HCT116 (cell line): ENCODE data around the gene RCOR1.

ENCODE experiments used
- ELF1 ChIP-seq: IDR thresholded peaks from 2 replicates; pipeline ENCODE4 v1.6.1; 2012; ENCODE audit warnings: low read depth, borderline replicate concordance
- EZH2 ChIP-seq: fragments of 200-600 bp; sonication (generic); IDR thresholded peaks from 2 replicates; pipeline ENCODE4 v1.6.1; 2017; ENCODE audit warnings: antibody characterized with exemption, mixed run types
- EZH2phosphoT487 ChIP-seq: fragments of 200-600 bp; IDR thresholded peaks from 2 replicates; pipeline ENCODE4 v1.6.1; 2018; ENCODE audit warnings: antibody characterized with exemption, borderline replicate concordance
- FOSL1 ChIP-seq: IDR thresholded peaks from 2 replicates; pipeline ENCODE4 v1.6.1; 2012; ENCODE audit warnings: low read depth
- JUND ChIP-seq: IDR thresholded peaks from 2 replicates; pipeline ENCODE4 v1.6.1; 2012
- POLR2A ChIP-seq: IDR thresholded peaks from 2 replicates; pipeline ENCODE4 v1.7.0; 2011; ENCODE audit warnings: borderline replicate concordance; ENCODE audit not compliant: insufficient read depth, insufficient read length; ENCODE audit errors: extremely low read depth
- POLR2AphosphoS5 ChIP-seq: IDR thresholded peaks from 2 replicates; pipeline ENCODE4 v1.6.1; 2011; ENCODE audit warnings: mild to moderate bottlenecking, low read depth, low read length, moderate library complexity
- RAD21 ChIP-seq: IDR thresholded peaks from 2 replicates; pipeline ENCODE4 v1.6.1; 2012; ENCODE audit warnings: low read depth, mild to moderate bottlenecking
- SIN3A ChIP-seq: IDR thresholded peaks from 2 replicates; pipeline ENCODE4 v1.6.1; 2012; ENCODE audit warnings: low read depth
- SRF ChIP-seq: IDR thresholded peaks from 2 replicates; pipeline ENCODE4 v1.6.1; 2012; ENCODE audit warnings: low read depth
- TCF7L2 ChIP-seq: IDR thresholded peaks from 2 replicates; pipeline ENCODE4 v1.7.0; 2011; ENCODE audit warnings: borderline replicate concordance, inconsistent platforms; ENCODE audit not compliant: insufficient read depth, insufficient read length; ENCODE audit errors: extremely low read depth
- TF ChIP-seq, protein P1 (sequence below), 3 experiments: fragments of 200-600 bp in 1 of 3; sonication (generic) in 1 of 3; IDR thresholded peaks in 2 of 3; conservative IDR thresholded peaks in 1 of 3; 2 replicates each; pipeline ENCODE4 v1.5.1; 2012 to 2017; ENCODE audit warnings: low read depth in 2 of 3, low read length in 2 of 3, antibody characterized with exemption in 1 of 3, borderline replicate concordance in 1 of 3, control low read depth in 1 of 3, mild to moderate bottlenecking in 1 of 3, mixed read lengths in 1 of 3, mixed run types in 1 of 3, moderate library complexity in 1 of 3; ENCODE audit not compliant: insufficient read depth in 1 of 3
- TF ChIP-seq, protein P2 (sequence below): IDR thresholded peaks from 2 replicates; pipeline ENCODE4 v1.6.1; 2012

DNA sequence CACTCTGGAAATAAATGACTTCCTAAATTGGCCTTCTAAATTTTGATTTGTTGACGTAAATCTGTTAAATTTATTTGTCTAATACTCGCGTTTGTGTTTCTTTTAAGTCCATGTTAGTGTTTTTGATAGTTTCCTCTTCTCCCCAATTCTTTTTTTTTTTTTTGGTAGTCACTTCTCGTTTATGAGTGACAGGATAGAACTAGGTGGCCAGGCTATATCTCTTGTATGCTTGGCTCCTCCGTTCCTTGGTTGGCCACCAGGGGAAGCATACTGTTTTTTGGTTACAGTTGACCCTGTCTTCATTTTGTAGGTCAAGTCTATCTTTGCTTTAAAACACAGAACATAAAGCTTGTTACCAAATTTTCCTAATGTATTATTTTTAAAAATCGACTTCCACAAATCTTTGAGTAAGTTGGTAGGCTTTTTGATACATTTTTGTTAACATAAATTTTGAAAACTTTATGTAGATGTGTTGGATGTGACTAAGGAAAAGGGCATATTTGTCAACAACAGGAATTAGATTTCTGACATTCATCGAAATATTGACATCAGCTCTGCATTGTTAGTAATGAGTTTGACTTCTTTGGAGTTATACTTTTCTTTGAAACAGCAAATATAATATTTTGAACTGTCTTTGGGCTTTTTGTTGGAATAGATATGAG is 2.2 kb downstream of the RCOR1 start:
- TF ChIP-seq, protein P1, sequence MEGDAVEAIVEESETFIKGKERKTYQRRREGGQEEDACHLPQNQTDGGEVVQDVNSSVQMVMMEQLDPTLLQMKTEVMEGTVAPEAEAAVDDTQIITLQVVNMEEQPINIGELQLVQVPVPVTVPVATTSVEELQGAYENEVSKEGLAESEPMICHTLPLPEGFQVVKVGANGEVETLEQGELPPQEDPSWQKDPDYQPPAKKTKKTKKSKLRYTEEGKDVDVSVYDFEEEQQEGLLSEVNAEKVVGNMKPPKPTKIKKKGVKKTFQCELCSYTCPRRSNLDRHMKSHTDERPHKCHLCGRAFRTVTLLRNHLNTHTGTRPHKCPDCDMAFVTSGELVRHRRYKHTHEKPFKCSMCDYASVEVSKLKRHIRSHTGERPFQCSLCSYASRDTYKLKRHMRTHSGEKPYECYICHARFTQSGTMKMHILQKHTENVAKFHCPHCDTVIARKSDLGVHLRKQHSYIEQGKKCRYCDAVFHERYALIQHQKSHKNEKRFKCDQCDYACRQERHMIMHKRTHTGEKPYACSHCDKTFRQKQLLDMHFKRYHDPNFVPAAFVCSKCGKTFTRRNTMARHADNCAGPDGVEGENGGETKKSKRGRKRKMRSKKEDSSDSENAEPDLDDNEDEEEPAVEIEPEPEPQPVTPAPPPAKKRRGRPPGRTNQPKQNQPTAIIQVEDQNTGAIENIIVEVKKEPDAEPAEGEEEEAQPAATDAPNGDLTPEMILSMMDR (IDR thresholded peaks at IDR 0.05 in 2 of 3, conservative IDR thresholded peaks at IDR 0.05 in 1 of 3; ENCODE audit: borderline replicate concordance in 1 of 3, insufficient read depth in 1 of 3, low read depth in 2 of 3, low read length in 2 of 3): peak; percentile 48 to 89 (median 77); a peak in 5 of 6 replicates
- TF ChIP-seq EZH2 (no peak), RAD21 (peak; percentile 47), SIN3A (no peak), POLR2AphosphoS5 (no peak), POLR2A (no peak), ELF1 (no peak), FOSL1 (no peak), SRF (no peak), TCF7L2 (no peak), EZH2phosphoT487 (no peak), JUND (no peak)
- TF ChIP-seq, protein P2, sequence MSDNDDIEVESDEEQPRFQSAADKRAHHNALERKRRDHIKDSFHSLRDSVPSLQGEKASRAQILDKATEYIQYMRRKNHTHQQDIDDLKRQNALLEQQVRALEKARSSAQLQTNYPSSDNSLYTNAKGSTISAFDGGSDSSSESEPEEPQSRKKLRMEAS: no peak
